ENCODE data around the gene MRPL1.

Gene MRPL1

DNA sequence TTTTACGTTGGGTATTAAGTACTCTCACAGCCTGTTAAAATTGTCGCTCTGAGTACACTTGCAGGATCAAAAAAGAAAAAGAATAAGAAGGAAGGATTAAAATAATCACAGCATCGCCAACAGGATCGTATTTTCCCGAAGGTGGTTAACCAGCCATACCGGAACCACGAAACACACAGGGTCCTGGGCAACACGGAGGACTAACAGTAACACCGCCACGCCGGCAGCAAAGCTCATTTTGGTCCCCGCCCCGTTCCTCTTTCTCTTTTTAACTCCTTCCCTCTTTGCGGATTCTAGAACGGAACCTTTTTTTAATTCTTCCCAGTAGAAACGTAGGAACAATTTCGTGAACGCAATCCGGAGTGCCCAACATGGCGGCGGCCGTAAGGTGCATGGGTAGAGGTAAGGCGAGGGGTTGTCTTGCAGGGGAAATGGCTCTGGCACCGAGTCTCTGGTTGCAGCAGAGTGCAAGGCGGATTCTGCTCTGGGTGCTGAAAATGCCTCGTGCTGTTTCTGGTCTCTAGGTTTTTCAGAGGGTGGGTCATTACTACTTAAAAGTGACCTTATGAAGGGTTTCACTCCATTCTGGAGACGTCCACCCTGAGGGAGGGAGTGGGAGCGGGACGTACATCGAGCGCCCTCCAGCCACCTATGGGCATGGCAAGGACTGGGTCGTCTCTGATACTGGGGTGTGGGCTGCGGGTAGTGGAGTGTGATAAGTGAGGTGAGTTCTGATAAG is at the start of gene MRPL1:
MRPL1 (plus strand) TSS at position 353 of the 739 bp plus-strand sequence; CDS start at position 372, 19 bp downstream.
- H3K4me3 ChIP-seq (ENCODE audit: low read depth, low read length): peak within 1 kb of the TSS; percentile 97
- TF ChIP-seq CTCF (IDR thresholded peaks at IDR 0.05; ENCODE audit: insufficient read depth, low read length, missing control alignments): no peak
- peak; percentile 79 for DNase-seq (ENCODE audit: low read depth, low spot score)
- POLR2A ChIA-PET: interaction anchor here (0.6 to 2.0 kb wide), 8 partner anchors 17 to 1415 kb away, joined by 3 to 18 read pairs (median 3); partner anchors contain the start of genes CNOT6L and PAQR3
- CTCF ChIA-PET: interaction anchor here (0.7 to 1.5 kb wide), 8 partner anchors 8 to 1065 kb away, joined by 3 to 6 read pairs (median 4); no protein-coding TSS in a partner anchor

GRCh38 chr4:77815636-77816035 is 47.0 kb upstream of the MRPL1 start:
- DNase-seq (ENCODE audit: low read depth, low spot score): no peak
- ChIA-PET POLR2A (no interaction called here), CTCF (no interaction called here)
- no peak for TF ChIP-seq CTCF (IDR thresholded peaks at IDR 0.05; ENCODE audit: insufficient read depth, low read length, missing control alignments)
- no peak overlapping the region for H3K4me3 ChIP-seq (ENCODE audit: low read depth, low read length)

DNA sequence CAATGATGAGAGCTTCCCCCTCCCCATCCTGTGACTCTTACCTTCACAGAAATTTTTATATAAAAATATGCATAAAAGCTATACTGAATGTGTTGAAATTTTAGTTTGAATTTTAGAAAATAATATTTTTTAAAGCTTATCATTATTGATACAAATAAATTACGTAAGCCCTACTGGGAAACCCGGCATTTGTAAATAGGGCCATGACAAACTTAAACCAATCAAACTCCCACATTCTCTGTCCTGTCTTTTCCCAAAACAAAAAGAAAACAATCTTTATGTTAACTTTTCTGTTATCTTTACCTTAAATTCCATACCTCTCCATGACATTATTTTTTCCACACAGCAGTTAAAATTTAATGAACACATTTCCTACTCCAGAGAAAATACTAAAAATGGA is 46.1 kb upstream of the MRPL1 start:
- ChIA-PET POLR2A (no interaction called here), CTCF (interaction anchor here (0.6 to 1.5 kb wide), 3 partner anchors 10 to 121 kb away, joined by 3 to 4 read pairs (median 3); no protein-coding TSS in a partner anchor)
- H3K4me3 ChIP-seq (ENCODE audit: low read depth, low read length): no peak overlapping the region
- no peak for DNase-seq (ENCODE audit: low read depth, low spot score)
- TF ChIP-seq CTCF (IDR thresholded peaks at IDR 0.05; ENCODE audit: insufficient read depth, low read length, missing control alignments): no peak

GRCh38 chr4:77817304-77818072 is 45.1 kb upstream of the MRPL1 start:
- no peak for DNase-seq (ENCODE audit: low read depth, low spot score)
- peak overlapping the region; percentile 91 for H3K4me3 ChIP-seq (ENCODE audit: low read depth, low read length)
- no peak for TF ChIP-seq CTCF (IDR thresholded peaks at IDR 0.05; ENCODE audit: insufficient read depth, low read length, missing control alignments)
- ChIA-PET CTCF (interaction anchor here (1.0 to 1.5 kb wide), 4 partner anchors 8 to 122 kb away, joined by 4 to 8 read pairs (median 6); no protein-coding TSS in a partner anchor), POLR2A (interaction anchor here (1.1 kb wide), 2 partner anchors 28 to 45 kb away, joined by 3 read pairs; partner anchors contain the start of gene MRPL1)

- ChIA-PET CTCF (interaction anchor here (1.0 to 1.5 kb wide), 5 partner anchors 9 to 123 kb away, joined by 4 to 8 read pairs (median 5); no protein-coding TSS in a partner anchor), POLR2A (interaction anchor here (1.1 kb wide), 2 partner anchors 27 to 44 kb away, joined by 3 read pairs; partner anchors contain the start of gene MRPL1)
- peak overlapping the region; percentile 91 for H3K4me3 ChIP-seq (ENCODE audit: low read depth, low read length)
- peak; percentile 64 for TF ChIP-seq CTCF (IDR thresholded peaks at IDR 0.05; ENCODE audit: insufficient read depth, low read length, missing control alignments)
- no peak for DNase-seq (ENCODE audit: low read depth, low spot score)
These were observed 44.5 kb upstream of the MRPL1 start for GRCh38 chr4:77818073-77818601.

Measured in AG04449 (cell line).